Cardiac septum (tissue), 1 donor: ENCODE results near the gene NOS2. TPM values are rescaled to one million over a fixed set of nuclear protein-coding genes. Genes with fewer than 3 reads are reported as not detected.
A peak's percentile ranks its signal among the peaks of the same experiment; 100 is the strongest.
"Not testable (repeated sequence)": the region's sequence is repeated elsewhere in the genome, so short reads cannot be mapped to it uniquely, and the experiment has no call there.

Experiments used
- DNase-seq: peaks from one replicate; pipeline ENCODE4 v3.0.0-alpha.2; 2020; ENCODE audit warnings: low spot score
- intact Hi-C: fragments of 100-400 bp; cut with DNase I; formaldehyde crosslinking; loops from one replicate; pipeline ENCODE4 v1.14.0; 2022
- total RNA-seq: library from RNA; stranded (reverse); fragmentation: NEBNext Ultra II Directional; extraction: Animal tissue kit (Norgen Biotek cat#: 25700); gene quantifications from one replicate; pipeline ENCODE4 v1.2.1, GENCODE V29; 2021
- donor health status: DM: no; HTN: no; CAD: no.

NOS2 gene
- total RNA-seq, 1 donor from 2014 or later, result 0.16 TPM

- peak; percentile 84 for DNase-seq
- intact Hi-C loops, result loop anchor here (2.0 kb wide), 1 partner anchor 121 kb away; no protein-coding TSS in a partner anchor
Observed at GRCh38 chr17:27760069-27760885, 40.1 kb downstream of the NOS2 start.

- DNase-seq, result no peak
- intact Hi-C loops, result loop anchor here (5.0 kb wide), 1 partner anchor 157 kb away; no protein-coding TSS in a partner anchor
Observed at GRCh38 chr17:27759528-27759927, 40.8 kb downstream of the NOS2 start.

- DNase-seq, result no peak
- intact Hi-C loops, result loop anchor here (1.0 to 5.0 kb wide), 2 partner anchors 102 to 154 kb away; no protein-coding TSS in a partner anchor
Observed at GRCh38 chr17:27756467-27757371, 43.6 kb downstream of the NOS2 start.

- peak; percentile 44 for DNase-seq
Observed at GRCh38 chr17:27755706-27756466, 44.4 kb downstream of the NOS2 start.

GRCh38 chr17:27754549-27754948, 45.8 kb downstream of the NOS2 start:
- DNase-seq, result peak; percentile 46
- intact Hi-C loops, result no loop called here

More at GRCh38 chr17:27755706-27756466, 44.4 kb downstream of the NOS2 start:
- intact Hi-C loops, result loop anchor here (1.0 to 5.0 kb wide), 2 partner anchors 102 to 154 kb away; no protein-coding TSS in a partner anchor

- intact Hi-C loops, result not testable (repeated sequence)
- DNase-seq, result peak; percentile 41
Observed at GRCh38 chr17:27753726-27754125, 46.6 kb downstream of the NOS2 start.

- intact Hi-C loops, result not testable (repeated sequence)
- peak; percentile 31 for DNase-seq
Observed at GRCh38 chr17:27752831-27753619, 47.3 kb downstream of the NOS2 start.

GRCh38 chr17:27751622-27752490, 48.5 kb downstream of the NOS2 start:
- intact Hi-C loops, result no loop called here
- DNase-seq, result peak; percentile 56

- intact Hi-C loops, result no loop called here
- DNase-seq, result peak; percentile 46
Observed at GRCh38 chr17:27751166-27751565, 49.2 kb downstream of the NOS2 start.

GRCh38 chr17:27749562-27750150, 50.7 kb downstream of the NOS2 start:
- intact Hi-C loops, result not testable (repeated sequence)
- peak; percentile 54 for DNase-seq

GRCh38 chr17:27748360-27748825, 51.9 kb downstream of the NOS2 start:
- intact Hi-C loops, result no loop called here
- no peak for DNase-seq

GRCh38 chr17:27747462-27748359, 52.6 kb downstream of the NOS2 start:
- intact Hi-C loops, result no loop called here
- peak; percentile 22 for DNase-seq

GRCh38 chr17:27746881-27747280, 53.4 kb downstream of the NOS2 start:
- intact Hi-C loops, result no loop called here
- peak; percentile 47 for DNase-seq

GRCh38 chr17:27746320-27746719, 54.0 kb downstream of the NOS2 start:
- intact Hi-C loops, DNase-seq: not testable (repeated sequence)

GRCh38 chr17:27745207-27745830, 55.0 kb downstream of the NOS2 start:
- intact Hi-C loops, result not testable (repeated sequence)
- peak; percentile 53 for DNase-seq
